ENCODE results near the gene ABO. TPM values are rescaled to one million over a fixed set of nuclear protein-coding genes. Genes with fewer than 3 reads are reported as not detected.
"Not testable (repeated sequence)": the region's sequence is repeated elsewhere in the genome, so short reads cannot be mapped to it uniquely, and the experiment has no call there.

ABO gene
- total RNA-seq, 1 donor from 2014 or later, result 0.14 TPM

DNA sequence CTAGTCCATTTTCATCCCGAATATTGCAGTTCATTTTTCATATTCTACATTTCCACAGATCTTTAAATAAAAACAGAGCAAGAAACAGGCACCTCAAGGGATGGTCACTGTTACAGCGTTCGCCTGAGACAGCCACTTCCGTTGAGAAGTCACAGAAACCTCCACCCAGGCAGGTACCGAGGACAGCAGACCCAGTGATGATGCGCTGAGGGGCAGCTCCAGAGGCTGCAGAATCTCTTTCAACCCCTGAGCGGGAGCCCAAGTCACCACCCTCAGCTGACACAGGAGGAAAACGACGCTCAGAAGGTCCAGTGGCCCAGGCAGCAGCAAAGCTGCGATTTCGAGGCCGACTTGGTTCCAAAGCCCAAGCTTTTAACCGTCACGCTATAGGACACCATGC, 32.8 kb downstream of the ABO start:
- Mint-ChIP-seq H3K36me3 (ENCODE audit: low read depth) (no peaks in the 10 kb centered on the region), H3K9me3 (no peaks in the 10 kb centered on the region), H3K4me1 (ENCODE audit: low read depth) (peaks cover 6% of the 10 kb centered on the region), H3K4me3 (ENCODE audit: low read depth) (no peak overlapping the region), H3K27ac (no peak overlapping the region), H3K27me3 (ENCODE audit: low read depth) (peaks cover 12% of the 10 kb centered on the region)
- intact Hi-C loops (cut with micrococcal nuclease), result no loop called here
- DNase-seq (ENCODE audit: low spot score), result no peak

- Mint-ChIP-seq H3K9me3 (no peaks in the 10 kb centered on the region), H3K4me1 (ENCODE audit: low read depth) (peaks cover 6% of the 10 kb centered on the region), H3K27ac (no peak overlapping the region), H3K36me3 (ENCODE audit: low read depth) (no peaks in the 10 kb centered on the region), H3K27me3 (ENCODE audit: low read depth) (peaks cover 12% of the 10 kb centered on the region), H3K4me3 (ENCODE audit: low read depth) (peak overlapping the region; percentile 17)
- DNase-seq (ENCODE audit: low spot score), result no peak
- intact Hi-C loops (cut with micrococcal nuclease), result no loop called here
Observed at GRCh38 chr9:133239533-133240090, 35.4 kb downstream of the ABO start.

DNA sequence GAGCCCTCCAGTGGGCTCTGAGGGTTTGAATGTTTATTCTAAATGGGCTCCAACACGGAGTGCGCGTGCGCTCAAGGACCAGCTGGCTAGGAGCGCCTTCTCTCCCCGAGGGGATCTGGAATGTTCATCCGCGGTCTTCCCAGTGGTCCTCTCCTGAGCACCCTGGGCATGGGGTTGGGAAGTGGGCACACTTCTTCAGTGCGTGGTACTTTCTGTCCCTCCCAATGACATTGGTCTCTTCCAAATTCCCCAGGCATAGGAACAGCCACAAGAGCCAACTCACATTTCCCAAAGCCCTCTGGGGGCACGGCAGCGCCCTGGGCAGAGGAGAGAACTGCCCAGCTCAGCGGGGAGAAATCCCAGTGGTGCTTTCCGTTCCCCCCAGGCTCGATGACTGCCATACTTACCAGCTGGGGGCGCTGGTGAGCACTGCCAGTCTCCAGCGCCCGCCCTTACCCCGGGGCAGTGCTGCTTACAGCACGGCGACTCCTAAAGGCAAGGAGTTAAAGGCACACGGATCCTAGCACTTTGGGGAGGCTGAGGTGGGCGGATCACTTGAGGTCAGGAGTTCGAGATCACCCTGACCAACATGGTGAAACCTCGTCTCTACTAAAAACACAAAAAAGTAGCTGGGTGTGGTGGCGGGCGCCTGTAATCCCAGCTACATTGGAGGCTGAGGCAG, 36.0 kb downstream of the ABO start:
- H3K36me3 Mint-ChIP-seq (ENCODE audit: low read depth), result no peaks in the 10 kb centered on the region
- H3K27me3 Mint-ChIP-seq (ENCODE audit: low read depth), result peaks cover 12% of the 10 kb centered on the region
- H3K4me3 Mint-ChIP-seq (ENCODE audit: low read depth), result peak overlapping the region; percentile 47
- intact Hi-C loops (cut with micrococcal nuclease), result no loop called here
- no peak overlapping the region for H3K27ac Mint-ChIP-seq
- no peaks in the 10 kb centered on the region for H3K9me3 Mint-ChIP-seq
- peak; percentile 59 for DNase-seq (ENCODE audit: low spot score)
- peaks cover 6% of the 10 kb centered on the region for H3K4me1 Mint-ChIP-seq (ENCODE audit: low read depth)

DNA sequence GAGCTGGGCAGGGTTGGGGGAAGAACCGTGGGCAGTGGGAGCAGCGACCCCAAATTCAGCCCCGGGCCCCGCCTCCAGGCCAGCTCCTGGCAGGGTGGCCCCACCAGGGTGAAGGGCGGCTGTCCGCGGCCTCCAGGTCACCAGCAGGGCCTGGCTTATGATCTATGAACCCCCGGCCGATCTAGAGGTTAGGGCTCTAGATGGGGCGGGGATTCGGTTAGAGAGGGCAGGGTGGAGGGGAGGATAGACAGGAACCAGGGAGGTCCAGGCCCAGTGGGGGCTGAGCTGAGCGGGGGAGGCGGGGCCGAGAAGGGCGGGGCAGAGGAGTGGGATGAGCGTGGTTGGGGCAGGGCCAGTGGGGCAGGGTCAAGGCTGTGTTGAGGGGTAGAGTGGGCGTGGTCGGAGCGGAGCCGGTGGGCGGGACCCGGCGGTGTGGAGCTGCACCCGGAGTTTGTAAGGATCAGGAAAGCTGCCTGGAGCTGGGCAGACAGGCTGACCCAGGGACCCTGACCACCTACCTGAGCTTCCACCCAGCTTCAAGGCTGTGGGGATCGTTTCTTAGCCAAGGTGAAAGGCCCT, 36.6 kb downstream of the ABO start:
- Mint-ChIP-seq H3K9me3 (no peaks in the 10 kb centered on the region), H3K4me1 (ENCODE audit: low read depth) (peaks cover 6% of the 10 kb centered on the region), H3K27me3 (ENCODE audit: low read depth) (peaks cover 8% of the 10 kb centered on the region), H3K36me3 (ENCODE audit: low read depth) (no peaks in the 10 kb centered on the region), H3K4me3 (ENCODE audit: low read depth) (peak overlapping the region; percentile 47), H3K27ac (no peak overlapping the region)
- intact Hi-C loops (cut with micrococcal nuclease), result no loop called here
- peak; percentile 32 for DNase-seq (ENCODE audit: low spot score)

DNA sequence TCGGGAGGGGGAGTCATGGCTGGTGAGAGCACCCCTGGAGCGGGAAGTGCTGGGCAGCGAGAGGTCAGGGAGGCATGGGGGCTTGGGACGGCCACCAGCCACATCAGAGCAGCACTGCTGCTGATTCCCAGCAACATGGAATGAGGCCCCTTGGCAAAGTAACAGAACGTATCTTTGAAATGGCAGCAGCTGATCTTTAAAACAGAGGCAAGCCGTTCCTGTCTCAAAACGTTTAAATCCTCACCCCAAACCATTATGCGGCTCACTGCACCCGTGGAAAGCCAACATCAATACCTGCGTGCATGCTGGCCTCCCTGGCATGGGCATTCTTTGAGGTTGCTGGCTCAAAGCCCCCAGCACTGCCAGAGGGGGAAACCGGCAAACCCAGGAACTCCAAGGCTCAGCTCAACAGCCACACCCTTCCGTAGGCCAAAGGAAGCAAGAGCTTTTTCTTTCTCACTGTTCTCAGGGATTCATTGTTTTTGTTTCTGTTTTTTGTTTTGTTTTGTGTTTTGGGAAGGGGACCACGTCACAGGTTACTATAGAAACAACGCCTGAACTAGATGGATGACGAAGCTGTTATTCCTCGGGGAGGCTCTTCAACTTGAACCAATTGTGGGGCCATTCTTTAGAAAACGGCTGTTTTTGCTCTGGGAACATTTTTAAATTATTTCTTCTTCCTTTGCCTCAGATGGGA, 37.8 kb downstream of the ABO start:
- intact Hi-C loops (cut with micrococcal nuclease), result no loop called here
- H3K36me3 Mint-ChIP-seq (ENCODE audit: low read depth), result no peaks in the 10 kb centered on the region
- H3K27me3 Mint-ChIP-seq (ENCODE audit: low read depth), result peaks cover 8% of the 10 kb centered on the region
- no peak for DNase-seq (ENCODE audit: low spot score)
- peaks cover 6% of the 10 kb centered on the region for H3K4me1 Mint-ChIP-seq (ENCODE audit: low read depth)
- H3K4me3 Mint-ChIP-seq (ENCODE audit: low read depth), result no peak overlapping the region
- H3K27ac Mint-ChIP-seq, result no peak overlapping the region
- no peaks in the 10 kb centered on the region for H3K9me3 Mint-ChIP-seq

DNA sequence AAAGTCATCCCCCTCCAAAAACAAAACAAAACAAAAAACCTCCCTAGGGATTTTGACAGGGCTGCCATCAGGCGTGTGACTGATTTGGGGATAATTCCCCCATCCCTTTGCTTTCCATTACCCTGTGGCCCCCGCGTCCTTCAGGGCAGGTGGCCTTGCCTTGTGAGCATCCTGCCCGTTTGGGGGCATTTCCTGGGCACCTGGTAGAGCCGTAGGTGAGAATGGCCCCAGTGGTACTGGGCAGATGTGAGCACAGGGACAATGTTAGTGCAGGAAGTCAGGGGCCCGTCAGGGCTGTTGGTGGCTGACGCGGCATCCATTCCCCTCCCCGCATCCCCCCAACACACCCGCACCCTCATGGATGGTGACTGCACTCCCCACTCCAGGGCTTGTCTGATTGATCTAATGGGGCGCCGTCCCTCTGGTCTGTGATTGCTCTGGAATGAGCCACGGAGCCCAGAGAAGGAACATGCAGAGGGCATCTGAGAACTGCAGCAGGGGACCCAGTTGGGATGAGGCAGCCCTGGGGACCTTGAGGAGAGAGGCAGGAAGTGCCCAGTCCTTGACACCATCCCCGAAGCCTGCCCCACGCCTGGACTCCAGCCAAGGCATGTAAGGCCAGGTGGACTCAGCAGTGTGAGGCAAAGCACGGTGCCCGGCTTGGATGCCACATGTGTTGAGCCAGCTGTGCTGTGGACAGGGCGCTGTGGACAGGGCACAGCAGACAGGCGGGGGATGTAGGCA, 38.5 kb downstream of the ABO start:
- H3K27ac Mint-ChIP-seq; H3K4me1 Mint-ChIP-seq (ENCODE audit: low read depth); H3K36me3 Mint-ChIP-seq (ENCODE audit: low read depth); H3K4me3 Mint-ChIP-seq (ENCODE audit: low read depth); intact Hi-C loops (cut with micrococcal nuclease); DNase-seq (ENCODE audit: low spot score); H3K9me3 Mint-ChIP-seq; H3K27me3 Mint-ChIP-seq (ENCODE audit: low read depth): not testable (repeated sequence)

GRCh38 chr9:133235549-133236222, 39.3 kb downstream of the ABO start:
- no peaks in the 10 kb centered on the region for H3K36me3 Mint-ChIP-seq (ENCODE audit: low read depth)
- intact Hi-C loops (cut with micrococcal nuclease), result no loop called here
- peaks cover 6% of the 10 kb centered on the region for H3K4me1 Mint-ChIP-seq (ENCODE audit: low read depth)
- H3K9me3 Mint-ChIP-seq, result no peaks in the 10 kb centered on the region
- DNase-seq (ENCODE audit: low spot score), result no peak
- no peak overlapping the region for H3K27ac Mint-ChIP-seq
- no peak overlapping the region for H3K4me3 Mint-ChIP-seq (ENCODE audit: low read depth)
- peaks cover 9% of the 10 kb centered on the region for H3K27me3 Mint-ChIP-seq (ENCODE audit: low read depth)

DNA sequence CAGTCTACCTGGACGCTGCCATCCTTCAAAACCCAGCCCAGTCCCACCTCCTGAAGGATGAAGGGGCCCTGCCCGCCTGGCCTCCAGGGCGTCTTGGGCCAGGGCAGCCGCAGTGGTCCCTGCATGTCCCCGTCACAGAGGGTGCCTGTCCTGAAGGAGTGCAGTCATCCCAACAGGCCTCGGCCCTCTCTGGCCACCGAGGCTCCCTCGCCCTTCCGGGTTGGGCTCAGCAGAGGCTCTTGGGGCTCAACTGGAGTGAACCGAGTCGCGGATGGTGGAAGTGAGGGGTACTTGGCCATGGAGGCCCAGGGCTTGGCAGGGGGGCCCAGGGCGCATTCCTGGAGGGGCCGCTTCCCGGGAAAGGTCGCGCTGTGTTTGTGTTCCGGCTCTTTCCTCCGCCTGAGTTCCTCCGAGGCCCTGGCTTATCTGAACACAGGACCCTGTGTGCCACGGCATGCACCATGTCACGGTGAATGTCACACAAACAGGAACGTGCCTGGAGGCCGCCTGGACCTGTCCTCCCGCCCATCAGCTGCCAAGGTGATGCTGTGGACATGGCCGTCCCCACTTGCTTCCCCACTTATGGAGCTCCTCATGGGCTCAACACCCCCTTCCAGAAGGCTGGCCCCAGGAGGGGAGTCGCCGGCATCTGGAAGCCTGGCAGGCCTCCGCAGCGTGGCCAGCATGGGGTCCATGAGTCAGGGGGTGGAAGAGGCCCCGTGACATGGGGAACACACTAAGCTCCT, 40.3 kb downstream of the ABO start:
- H3K36me3 Mint-ChIP-seq (ENCODE audit: low read depth), result no peaks in the 10 kb centered on the region
- intact Hi-C loops (cut with micrococcal nuclease), result no loop called here
- no peak overlapping the region for H3K27ac Mint-ChIP-seq
- peaks cover 9% of the 10 kb centered on the region for H3K27me3 Mint-ChIP-seq (ENCODE audit: low read depth)
- peaks cover 6% of the 10 kb centered on the region for H3K4me1 Mint-ChIP-seq (ENCODE audit: low read depth)
- no peak overlapping the region for H3K4me3 Mint-ChIP-seq (ENCODE audit: low read depth)
- H3K9me3 Mint-ChIP-seq, result no peaks in the 10 kb centered on the region
- DNase-seq (ENCODE audit: low spot score), result no peak

GRCh38 chr9:133233681-133234432, 41.1 kb downstream of the ABO start:
- Mint-ChIP-seq H3K36me3 (ENCODE audit: low read depth) (no peaks in the 10 kb centered on the region), H3K9me3 (no peaks in the 10 kb centered on the region), H3K4me3 (ENCODE audit: low read depth) (no peak overlapping the region), H3K27ac (no peak overlapping the region), H3K4me1 (ENCODE audit: low read depth) (peaks cover 2% of the 10 kb centered on the region), H3K27me3 (ENCODE audit: low read depth) (peaks cover 9% of the 10 kb centered on the region)
- DNase-seq (ENCODE audit: low spot score), result no peak
- intact Hi-C loops (cut with micrococcal nuclease), result no loop called here

GRCh38 chr9:133231934-133232568, 43.0 kb downstream of the ABO start:
- H3K4me3 Mint-ChIP-seq (ENCODE audit: low read depth); DNase-seq (ENCODE audit: low spot score); H3K36me3 Mint-ChIP-seq (ENCODE audit: low read depth); H3K9me3 Mint-ChIP-seq; intact Hi-C loops (cut with micrococcal nuclease); H3K27ac Mint-ChIP-seq; H3K4me1 Mint-ChIP-seq (ENCODE audit: low read depth); H3K27me3 Mint-ChIP-seq (ENCODE audit: low read depth): not testable (repeated sequence)

DNA sequence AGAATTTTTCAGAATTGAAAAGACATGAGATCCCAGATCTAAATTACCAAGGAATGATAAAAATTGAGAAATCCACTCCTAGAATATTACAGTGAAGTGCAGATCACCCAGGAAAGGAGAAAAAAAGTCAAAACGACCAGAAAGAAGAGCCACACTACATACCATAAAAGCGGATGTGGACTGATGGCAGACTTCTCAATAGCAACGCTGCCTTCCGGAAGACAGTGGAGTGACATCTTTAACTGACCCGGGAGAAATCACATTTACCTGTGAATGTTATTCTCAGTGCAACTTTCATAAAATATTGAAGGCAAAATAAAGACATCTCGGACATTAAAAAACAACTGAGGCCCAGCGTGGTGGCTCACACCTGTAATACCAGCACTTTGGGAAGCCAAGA, 44.5 kb downstream of the ABO start:
- H3K9me3 Mint-ChIP-seq; H3K27ac Mint-ChIP-seq; H3K4me1 Mint-ChIP-seq (ENCODE audit: low read depth); H3K4me3 Mint-ChIP-seq (ENCODE audit: low read depth); H3K27me3 Mint-ChIP-seq (ENCODE audit: low read depth); intact Hi-C loops (cut with micrococcal nuclease); H3K36me3 Mint-ChIP-seq (ENCODE audit: low read depth); DNase-seq (ENCODE audit: low spot score): not testable (repeated sequence)
